CD4-positive, alpha-beta T cell treated with Interleukin-1 beta for 1 hour (primary cell): ENCODE results near the gene PSG7.
"Not testable (repeated sequence)": the region's sequence is repeated elsewhere in the genome, so short reads cannot be mapped to it uniquely, and the experiment has no call there.

Experiments
- DNase-seq, 2 donors: peaks; one replicate each; pipeline ENCODE4 v3.0.0-alpha.2; 2020 to 2022

Gene PSG7

DNA sequence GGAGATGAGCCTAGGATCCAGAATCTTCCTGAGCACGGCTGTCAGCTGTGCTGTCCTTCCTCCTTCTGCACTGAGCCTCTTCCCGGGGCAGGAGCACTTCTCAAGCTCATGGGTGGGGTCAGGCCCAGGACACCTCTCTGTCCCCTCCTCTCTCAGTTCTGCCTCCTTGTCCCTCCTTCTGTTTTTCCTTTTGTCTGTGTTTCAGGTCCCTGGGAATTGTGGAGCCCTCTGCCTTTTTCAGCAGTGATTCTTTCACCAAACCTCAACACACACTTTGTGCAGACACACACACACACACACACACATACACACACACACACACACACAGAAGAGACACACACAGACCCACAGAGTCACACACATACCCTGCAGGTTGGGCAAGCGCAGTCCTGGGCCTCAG is at the start of gene PSG7:
PSG7 (minus strand) TSS at position 101 of the 400 bp plus-strand sequence. CDS start 131 bp downstream, outside the sequence.
- not testable (repeated sequence) for DNase-seq

- no peak for DNase-seq
Measured at GRCh38 chr19:42985588-42985987, 48.6 kb upstream of the PSG7 start.

- not testable (repeated sequence) for DNase-seq
Measured at GRCh38 chr19:42982111-42982510, 45.1 kb upstream of the PSG7 start.

- DNase-seq = not testable (repeated sequence)
Measured at GRCh38 chr19:42971451-42971850, 34.4 kb upstream of the PSG7 start.

- DNase-seq = no peak
Measured at GRCh38 chr19:42965176-42965575, 28.2 kb upstream of the PSG7 start.

DNA sequence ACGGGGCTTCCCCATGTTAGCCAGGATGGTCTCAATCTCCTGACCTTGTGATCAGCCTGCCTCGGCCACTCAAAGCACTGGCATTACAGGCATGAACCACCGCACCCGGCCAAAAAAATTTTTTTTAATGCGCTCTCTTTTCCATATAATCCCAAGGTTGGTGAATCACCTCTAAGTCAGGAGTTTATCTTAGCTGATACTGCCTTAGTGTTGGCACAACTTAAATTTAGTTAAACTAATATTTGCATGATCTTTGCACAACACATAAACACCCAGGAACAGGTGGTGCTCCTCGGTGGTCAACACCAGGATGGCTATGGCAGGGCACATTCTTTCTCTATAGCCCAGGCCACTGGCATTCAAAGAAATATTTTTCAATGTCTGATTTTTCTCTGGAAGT is 24.1 kb upstream of the PSG7 start:
- DNase-seq = no peak

- not testable (repeated sequence) for DNase-seq
Measured at GRCh38 chr19:42952126-42952525, 15.1 kb upstream of the PSG7 start.

GRCh38 chr19:42951476-42951875 is 14.5 kb upstream of the PSG7 start:
- not testable (repeated sequence) for DNase-seq

GRCh38 chr19:42942187-42942789 is 5.3 kb upstream of the PSG7 start:
- DNase-seq = no peak

GRCh38 chr19:42934726-42935125 is 2.3 kb downstream of the PSG7 start:
- not testable (repeated sequence) for DNase-seq

- not testable (repeated sequence) for DNase-seq
Measured at GRCh38 chr19:42934183-42934582, 2.8 kb downstream of the PSG7 start.

GRCh38 chr19:42933412-42933811 is 3.6 kb downstream of the PSG7 start:
- DNase-seq = not testable (repeated sequence)

GRCh38 chr19:42932485-42933101 is 4.4 kb downstream of the PSG7 start:
- not testable (repeated sequence) for DNase-seq

DNA sequence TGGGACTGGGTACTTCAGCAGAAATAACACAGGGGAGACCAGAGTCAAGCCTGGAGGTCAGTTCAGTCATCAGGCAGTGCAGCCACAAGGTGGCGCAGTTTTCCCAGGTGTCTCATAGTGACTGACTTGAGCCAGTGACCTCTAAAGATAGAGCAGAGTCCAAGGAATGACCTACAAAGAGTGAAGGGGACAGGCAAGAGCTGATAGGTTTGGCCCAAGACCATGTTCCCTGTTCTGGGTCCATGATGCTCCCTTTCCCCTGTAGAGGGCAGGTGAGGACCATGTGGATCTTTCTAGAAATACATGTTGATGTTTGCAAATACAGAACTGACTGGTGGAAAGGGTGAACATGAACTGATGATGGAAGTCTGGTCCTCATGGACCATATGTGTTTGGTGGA is 6.8 kb downstream of the PSG7 start:
- DNase-seq = not testable (repeated sequence)

- DNase-seq = no peak
Measured at GRCh38 chr19:42928896-42929295, 8.1 kb downstream of the PSG7 start.

- DNase-seq = no peak
Measured at GRCh38 chr19:42926781-42927180, 10.2 kb downstream of the PSG7 start.

- DNase-seq = not testable (repeated sequence)
Measured at GRCh38 chr19:42923106-42923505, 13.9 kb downstream of the PSG7 start.

GRCh38 chr19:42920971-42921370 is 16.0 kb downstream of the PSG7 start:
- DNase-seq = not testable (repeated sequence)

GRCh38 chr19:42919757-42920079 is 17.3 kb downstream of the PSG7 start:
- DNase-seq = no peak

DNA sequence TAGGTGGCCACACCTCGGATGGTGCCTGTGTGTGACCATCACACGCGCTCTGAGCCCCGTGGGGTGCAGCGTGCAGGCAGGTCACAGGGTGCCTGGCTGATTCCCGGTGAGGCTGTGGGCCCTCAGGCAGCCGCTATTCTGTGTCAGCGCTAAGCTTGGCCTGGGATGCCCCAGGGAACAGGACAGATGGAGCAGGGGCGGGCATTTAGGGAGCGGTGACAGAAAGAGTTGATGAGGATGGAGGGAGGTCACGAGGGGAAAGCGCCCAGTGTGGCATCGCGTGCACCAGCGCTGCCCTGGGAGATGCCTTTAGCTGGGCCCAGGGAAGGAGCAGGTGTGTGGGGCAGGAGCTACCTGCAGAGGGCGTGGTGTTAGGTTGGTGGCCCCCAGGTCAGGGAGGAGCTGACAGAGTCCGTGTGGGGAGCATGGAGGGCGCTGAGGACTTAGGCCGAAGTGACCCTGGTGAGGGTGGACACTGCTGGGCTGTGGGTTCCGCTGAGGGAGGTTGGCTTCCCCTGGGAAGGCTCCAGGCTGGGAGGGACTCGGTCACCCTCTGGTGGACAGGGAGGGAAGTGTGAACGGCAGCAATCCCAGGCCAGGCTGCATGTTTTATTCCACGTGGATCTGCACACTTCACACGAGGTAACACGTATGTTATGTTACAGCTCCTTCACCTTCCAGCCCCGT is 17.8 kb downstream of the PSG7 start:
- not testable (repeated sequence) for DNase-seq

DNA sequence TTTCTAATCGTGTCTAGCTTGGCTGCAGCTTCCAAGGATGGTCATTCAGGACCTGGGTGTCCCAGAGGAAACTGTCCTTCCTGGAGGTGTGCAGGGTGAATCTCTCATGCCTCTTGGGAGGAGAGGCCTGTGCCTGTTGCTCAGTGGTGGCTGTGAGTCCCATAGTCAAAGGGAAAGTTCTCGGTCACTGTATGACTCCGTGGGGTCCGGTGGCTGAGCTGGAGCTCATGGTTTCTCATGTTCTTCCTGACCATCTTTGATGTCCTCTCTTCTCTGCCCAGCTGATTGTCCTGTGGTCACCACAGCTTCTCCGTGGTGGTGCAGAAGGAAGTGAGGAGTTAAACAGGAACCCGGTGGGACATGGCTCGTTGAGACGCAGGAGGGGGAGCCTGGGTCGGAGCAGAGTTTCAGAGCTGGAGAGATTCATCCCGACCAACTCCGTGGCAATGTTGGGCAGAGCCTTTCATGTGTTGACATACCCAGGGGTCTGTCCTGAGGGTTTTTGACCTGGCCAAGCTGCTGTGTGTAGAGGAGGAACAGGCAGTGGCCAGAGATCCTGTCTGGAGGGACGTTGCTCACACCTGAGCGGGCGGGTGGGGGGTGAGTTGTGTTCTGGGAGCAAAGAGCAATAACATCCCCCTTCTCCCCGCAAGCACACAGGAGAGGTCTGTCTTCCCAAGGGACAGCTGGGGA is 18.5 kb downstream of the PSG7 start:
- not testable (repeated sequence) for DNase-seq

DNA sequence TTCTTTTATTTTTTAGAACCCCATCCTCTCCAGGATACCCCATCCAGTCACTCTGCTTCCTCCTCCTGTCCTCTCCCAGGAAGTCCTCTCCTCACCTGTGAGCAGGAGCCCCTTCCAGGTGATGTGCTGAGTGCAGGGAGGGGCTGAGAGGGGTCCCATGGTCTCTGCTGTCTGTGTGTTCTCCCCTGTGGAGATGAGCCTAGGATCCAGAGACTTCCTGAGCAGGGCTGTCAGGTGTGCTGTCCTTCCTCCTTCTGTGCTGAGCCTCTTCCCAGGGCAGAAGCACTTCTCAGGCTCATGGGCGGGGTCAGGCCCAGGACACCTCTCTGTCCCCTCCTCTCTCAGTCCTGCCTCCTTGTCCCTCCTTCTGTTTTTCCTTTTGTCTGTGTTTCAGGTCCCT is 19.4 kb downstream of the PSG7 start, which contains the start of gene PSG6:
PSG6 (minus strand) TSS at position 261 of the 400 bp plus-strand sequence; CDS start at position 159, 102 bp downstream.
- DNase-seq = not testable (repeated sequence)

- not testable (repeated sequence) for DNase-seq
Measured at GRCh38 chr19:42916931-42917330, 20.1 kb downstream of the PSG7 start.
